Type B pancreatic cell (in vitro differentiated cells): Measurements from ENCODE around the gene PWWP2B. TPM values are rescaled to one million over a fixed set of nuclear protein-coding genes. Genes with fewer than 3 reads are reported as not detected.

ENCODE experiments used
- DNase-seq: peaks from one replicate; pipeline ENCODE4 v3.0.0; 2021; ENCODE audit warnings: mixed read lengths; ENCODE audit not compliant: unreplicated experiment; ENCODE audit errors: extremely low spot score
- H3K27ac Mint-ChIP-seq: 2 replicates; pipeline ENCODE4 v1.8.0; 2021; ENCODE audit warnings: mild to moderate bottlenecking, mixed read lengths
- H3K27me3 Mint-ChIP-seq: 2 replicates; pipeline ENCODE4 v1.8.0; 2021; ENCODE audit warnings: mixed read lengths
- H3K36me3 Mint-ChIP-seq: 2 replicates; pipeline ENCODE4 v1.8.0; 2021; ENCODE audit warnings: mixed read lengths
- H3K4me1 Mint-ChIP-seq: one replicate; pipeline ENCODE4 v1.8.0; 2021; ENCODE audit warnings: mixed read lengths; ENCODE audit not compliant: unreplicated experiment
- H3K4me3 Mint-ChIP-seq: 2 replicates; pipeline ENCODE4 v1.8.0; 2021; ENCODE audit warnings: mild to moderate bottlenecking, mixed read lengths
- H3K9me3 Mint-ChIP-seq: 2 replicates; pipeline ENCODE4 v1.8.0; 2021; ENCODE audit warnings: mixed read lengths
- CTCF ChIP-seq: fragments of 200-600 bp; sonication (generic); conservative IDR thresholded peaks from 2 replicates; pipeline ENCODE4 v1.5.0; 2021; ENCODE audit warnings: antibody characterized with exemption, mild to moderate bottlenecking
- total RNA-seq: library from RNA; stranded (reverse); gene quantifications from 2 replicates; pipeline ENCODE4 v1.2.1, GENCODE V29; 2021; ENCODE audit warnings: low replicate concordance

PWWP2B gene
- total RNA-seq, 1 donor from 2014 or later: 22.6 TPM

GRCh38 chr10:132364594-132364970 is 32.4 kb upstream of the PWWP2B start:
- H3K36me3 Mint-ChIP-seq: peaks cover 20% of the 10 kb centered on the region
- no peaks in the 10 kb centered on the region for H3K27me3 Mint-ChIP-seq
- peaks cover 5% of the 10 kb centered on the region for H3K4me1 Mint-ChIP-seq
- TF ChIP-seq CTCF: no peak
- no peak for DNase-seq
- no peak overlapping the region for H3K27ac Mint-ChIP-seq
- no peaks in the 10 kb centered on the region for H3K9me3 Mint-ChIP-seq
- H3K4me3 Mint-ChIP-seq: no peak overlapping the region

GRCh38 chr10:132365102-132365501 is 31.9 kb upstream of the PWWP2B start:
- H3K9me3 Mint-ChIP-seq: no peaks in the 10 kb centered on the region
- H3K27ac Mint-ChIP-seq: peak overlapping the region; percentile 10
- DNase-seq: no peak
- H3K4me3 Mint-ChIP-seq: no peak overlapping the region
- no peaks in the 10 kb centered on the region for H3K27me3 Mint-ChIP-seq
- peaks cover 20% of the 10 kb centered on the region for H3K36me3 Mint-ChIP-seq
- peaks cover 5% of the 10 kb centered on the region for H3K4me1 Mint-ChIP-seq
- no peak for TF ChIP-seq CTCF

- Mint-ChIP-seq H3K36me3 (peaks cover 20% of the 10 kb centered on the region), H3K27ac (no peak overlapping the region), H3K9me3 (no peaks in the 10 kb centered on the region)
These were observed 31.0 kb upstream of the PWWP2B start for GRCh38 chr10:132366006-132366405.

GRCh38 chr10:132366499-132366898 is 30.5 kb upstream of the PWWP2B start:
- no peak overlapping the region for H3K4me3 Mint-ChIP-seq
- peaks cover 5% of the 10 kb centered on the region for H3K4me1 Mint-ChIP-seq
- peaks cover 20% of the 10 kb centered on the region for H3K36me3 Mint-ChIP-seq
- no peak for DNase-seq
- TF ChIP-seq CTCF: no peak
- H3K9me3 Mint-ChIP-seq: no peaks in the 10 kb centered on the region
- no peak overlapping the region for H3K27ac Mint-ChIP-seq
- no peaks in the 10 kb centered on the region for H3K27me3 Mint-ChIP-seq

More at GRCh38 chr10:132366006-132366405, 31.0 kb upstream of the PWWP2B start:
- Mint-ChIP-seq H3K4me1 (peaks cover 5% of the 10 kb centered on the region), H3K27me3 (no peaks in the 10 kb centered on the region), H3K4me3 (no peak overlapping the region)
- no peak for TF ChIP-seq CTCF
- DNase-seq: no peak

- peaks cover 9% of the 10 kb centered on the region for H3K4me1 Mint-ChIP-seq
- H3K36me3 Mint-ChIP-seq: peaks cover 20% of the 10 kb centered on the region
- no peaks in the 10 kb centered on the region for H3K9me3 Mint-ChIP-seq
- no peak overlapping the region for H3K27ac Mint-ChIP-seq
- TF ChIP-seq CTCF: no peak
- no peak for DNase-seq
- H3K27me3 Mint-ChIP-seq: no peaks in the 10 kb centered on the region
- no peak overlapping the region for H3K4me3 Mint-ChIP-seq
These were observed 28.6 kb upstream of the PWWP2B start for GRCh38 chr10:132368391-132368790.
